ENCODE measurements around the gene CD47.

- TF ChIP-seq CTCF (IDR thresholded peaks at IDR 0.05; ENCODE audit: poor library complexity), result no peak
- no peak for TF ChIP-seq EZH2 (IDR thresholded peaks at IDR 0.05; ENCODE audit: borderline replicate concordance)
- no peak for TF ChIP-seq EZH2phosphoT487 (IDR thresholded peaks at IDR 0.05; ENCODE audit: low read depth, severe bottlenecking, unreplicated experiment)
Observed at GRCh38 chr3:108131475-108132134, 40.8 kb upstream of the CD47 start.
